HepG2 (cell line): Measurements from ENCODE around the gene USP34. TPM values are rescaled to one million over a fixed set of nuclear protein-coding genes. Genes with fewer than 3 reads are reported as not detected.
A peak's percentile ranks its signal among the peaks of the same experiment; 100 is the strongest.

ENCODE experiments used
- BHLHE40 ChIP-seq: IDR thresholded peaks from 2 replicates; pipeline ENCODE4 v1.6.1; 2011; ENCODE audit warnings: low read length, improper control_type of control experiment
- ETV6 ChIP-seq: sonication (generic); formaldehyde crosslinking; conservative IDR thresholded peaks from 2 replicates; pipeline ENCODE4 v1.4.0; 2020; ENCODE audit warnings: missing genetic modification reagents
- KDM4B ChIP-seq: sonication (generic); formaldehyde crosslinking; IDR thresholded peaks from 2 replicates; pipeline ENCODE4 v1.4.0; 2020; ENCODE audit warnings: missing genetic modification reagents
- KLF13 ChIP-seq: sonication (generic); formaldehyde crosslinking; IDR thresholded peaks from 2 replicates; pipeline ENCODE4 v1.4.0; 2020; ENCODE audit warnings: mild to moderate bottlenecking, missing genetic modification reagents
- KLF15 ChIP-seq: sonication (generic); formaldehyde crosslinking; IDR thresholded peaks from 2 replicates; pipeline ENCODE4 v1.8.1; 2023; ENCODE audit warnings: borderline replicate concordance, mild to moderate bottlenecking, inconsistent platforms, missing genetic modification reagents, mixed read lengths
- MZF1 ChIP-seq: sonication (generic); formaldehyde crosslinking; IDR thresholded peaks from 2 replicates; pipeline ENCODE4 v1.8.1; 2023; ENCODE audit warnings: mild to moderate bottlenecking, missing genetic modification reagents, borderline replicate concordance
- NFATC3 ChIP-seq: sonication (generic); formaldehyde crosslinking; IDR thresholded peaks from 2 replicates; pipeline ENCODE4 v1.5.1; 2020; ENCODE audit warnings: mild to moderate bottlenecking, missing genetic modification reagents
- RBFOX2 ChIP-seq: fragments of 200-400 bp; formaldehyde crosslinking; IDR thresholded peaks from 2 replicates; pipeline ENCODE4 v1.6.1; 2017; ENCODE audit warnings: low read depth, mild to moderate bottlenecking, low read length
- USF2 ChIP-seq, 2 experiments: sonication (generic) in 1 of 2; formaldehyde crosslinking in 1 of 2; IDR thresholded peaks; 2 replicates each; pipeline versions ENCODE4 v1.5.1 to v1.6.1; 2011 to 2020; ENCODE audit warnings: borderline replicate concordance in 1 of 2, low read depth in 1 of 2, low read length in 1 of 2, mild to moderate bottlenecking in 1 of 2, missing genetic modification reagents in 1 of 2, moderate library complexity in 1 of 2
- YEATS4 ChIP-seq: sonication (generic); formaldehyde crosslinking; IDR thresholded peaks from 2 replicates; pipeline ENCODE4 v1.4.0; 2020; ENCODE audit warnings: missing genetic modification reagents, borderline replicate concordance
- ZNF12 ChIP-seq: sonication (generic); formaldehyde crosslinking; IDR thresholded peaks from 2 replicates; pipeline ENCODE4 v1.5.0; 2020; ENCODE audit warnings: missing genetic modification reagents
- ZNF256 ChIP-seq: sonication (generic); formaldehyde crosslinking; conservative IDR thresholded peaks from 2 replicates; pipeline ENCODE4 v1.4.0; 2020; ENCODE audit warnings: missing genetic modification reagents
- ZNF275 ChIP-seq: sonication (generic); formaldehyde crosslinking; IDR thresholded peaks from 2 replicates; pipeline ENCODE4 v1.8.0; 2022; ENCODE audit warnings: missing genetic modification reagents, mild to moderate bottlenecking, inconsistent platforms, borderline replicate concordance
- ZNF30 ChIP-seq: sonication (generic); formaldehyde crosslinking; IDR thresholded peaks from 2 replicates; pipeline ENCODE4 v1.5.0; 2020; ENCODE audit warnings: mild to moderate bottlenecking, missing genetic modification reagents
- ZNF343 ChIP-seq: sonication (generic); formaldehyde crosslinking; IDR thresholded peaks from 2 replicates; pipeline ENCODE4 v1.4.0; 2020; ENCODE audit warnings: mild to moderate bottlenecking, missing genetic modification reagents
- ZNF354B ChIP-seq: sonication (generic); formaldehyde crosslinking; IDR thresholded peaks from 2 replicates; pipeline ENCODE4 v1.8.0; 2022; ENCODE audit warnings: mild to moderate bottlenecking, missing genetic modification reagents
- ZNF367 ChIP-seq: sonication (generic); formaldehyde crosslinking; IDR thresholded peaks from 2 replicates; pipeline ENCODE4 v1.4.0; 2020; ENCODE audit warnings: missing genetic modification reagents, borderline replicate concordance
- ZNF598 ChIP-seq: sonication (generic); formaldehyde crosslinking; IDR thresholded peaks from 2 replicates; pipeline ENCODE4 v1.5.1; 2020; ENCODE audit warnings: mild to moderate bottlenecking, missing genetic modification reagents, borderline replicate concordance
- polyA plus RNA-seq, 8 experiments: library from polyadenylated mRNA; depleted of rRNA in 3 of 8; stranded (reverse) in 7 of 8; unstranded in 1 of 8; fragments of >200 nt; fragmentation: Illumina TruSeq in 4 of 8; extraction: Trizol in 4 of 8; gene quantifications; 2 replicates each; pipeline versions ENCODE4 v1.2.1 to v1.2.3, GENCODE V29; 2011 to 2016; ENCODE audit warnings: low read depth in 4 of 8, missing spikeins in 1 of 8, mixed read lengths in 1 of 8; ENCODE audit not compliant: insufficient read depth in 1 of 8
- total RNA-seq, 5 experiments: library from RNA; depleted of rRNA; stranded (reverse); fragments of >200 nt; fragmentation: Illumina TruSeq; extraction: Trizol; gene quantifications; 2 replicates each; pipeline ENCODE4 v1.2.3, GENCODE V29; 2016; ENCODE audit warnings: low read depth in 1 of 5
- TF ChIP-seq, protein P1 (sequence below): IDR thresholded peaks from 2 replicates; pipeline ENCODE4 v1.6.1; 2016; ENCODE audit warnings: missing compliant biosample characterization, missing genetic modification reagents, borderline replicate concordance
- TF ChIP-seq, protein P2 (sequence below): sonication (generic); formaldehyde crosslinking; IDR thresholded peaks from 2 replicates; pipeline ENCODE4 v1.8.0; 2022; ENCODE audit warnings: mild to moderate bottlenecking, missing genetic modification reagents, borderline replicate concordance
- TF ChIP-seq, protein P3 (sequence below): sonication (generic); formaldehyde crosslinking; IDR thresholded peaks from 2 replicates; pipeline ENCODE4 v1.4.0; 2020; ENCODE audit warnings: missing genetic modification reagents

The USP34 gene
- total and polyA plus RNA-seq, 2 of the 13 experiments (the other 11 are each of a cell fraction or from before 2014, with no cell fraction given) = 99.2 to 100 TPM

- TF ChIP-seq, protein P1, sequence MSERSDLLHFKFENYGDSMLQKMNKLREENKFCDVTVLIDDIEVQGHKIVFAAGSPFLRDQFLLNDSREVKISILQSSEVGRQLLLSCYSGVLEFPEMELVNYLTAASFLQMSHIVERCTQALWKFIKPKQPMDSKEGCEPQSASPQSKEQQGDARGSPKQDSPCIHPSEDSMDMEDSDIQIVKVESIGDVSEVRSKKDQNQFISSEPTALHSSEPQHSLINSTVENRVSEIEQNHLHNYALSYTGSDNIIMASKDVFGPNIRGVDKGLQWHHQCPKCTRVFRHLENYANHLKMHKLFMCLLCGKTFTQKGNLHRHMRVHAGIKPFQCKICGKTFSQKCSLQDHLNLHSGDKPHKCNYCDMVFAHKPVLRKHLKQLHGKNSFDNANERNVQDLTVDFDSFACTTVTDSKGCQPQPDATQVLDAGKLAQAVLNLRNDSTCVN = peak; percentile 71
- TF ChIP-seq ZNF354B (CRISPR knock-in tag) = no peak
- TF ChIP-seq NFATC3 (CRISPR knock-in tag) = 0 out of 2 replicates have a peak, but pooled peaks have one; percentile 55
- TF ChIP-seq KDM4B (CRISPR knock-in tag) = peak; percentile 42; the same call in 1 of the 2 replicates
- TF ChIP-seq KLF13 (CRISPR knock-in tag) = no peak
- TF ChIP-seq, protein P2, sequence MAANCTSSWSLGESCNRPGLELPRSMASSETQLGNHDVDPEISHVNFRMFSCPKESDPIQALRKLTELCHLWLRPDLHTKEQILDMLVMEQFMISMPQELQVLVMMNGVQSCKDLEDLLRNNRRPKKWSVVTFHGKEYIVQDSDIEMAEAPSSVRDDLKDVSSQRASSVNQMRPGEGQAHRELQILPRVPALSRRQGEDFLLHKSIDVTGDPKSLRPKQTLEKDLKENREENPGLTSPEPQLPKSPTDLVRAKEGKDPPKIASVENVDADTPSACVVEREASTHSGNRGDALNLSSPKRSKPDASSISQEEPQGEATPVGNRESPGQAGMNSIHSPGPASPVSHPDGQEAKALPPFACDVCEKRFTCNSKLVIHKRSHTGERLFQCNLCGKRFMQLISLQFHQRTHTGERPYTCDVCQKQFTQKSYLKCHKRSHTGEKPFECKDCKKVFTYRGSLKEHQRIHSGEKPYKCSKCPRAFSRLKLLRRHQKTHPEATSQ = peak; percentile 28; the same call in 1 of the 2 replicates
- TF ChIP-seq USF2 (IDR thresholded peaks at IDR 0.05; ENCODE audit: low read depth, low read length) = no peak
- TF ChIP-seq USF2 (CRISPR knock-in tag; IDR thresholded peaks at IDR 0.05; ENCODE audit: borderline replicate concordance) = no peak; the same call in 1 of the 2 replicates
- peak; percentile 91; the same call in 1 of the 2 replicates for TF ChIP-seq MZF1 (CRISPR knock-in tag)
- TF ChIP-seq, protein P3, sequence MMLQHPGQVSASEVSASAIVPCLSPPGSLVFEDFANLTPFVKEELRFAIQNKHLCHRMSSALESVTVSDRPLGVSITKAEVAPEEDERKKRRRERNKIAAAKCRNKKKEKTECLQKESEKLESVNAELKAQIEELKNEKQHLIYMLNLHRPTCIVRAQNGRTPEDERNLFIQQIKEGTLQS (CRISPR knock-in tag) = no peak; the same call in 1 of the 2 replicates
- TF ChIP-seq RBFOX2 = peak; percentile 95
- TF ChIP-seq KLF15 (CRISPR knock-in tag) = no peak
- peak; percentile 85 for TF ChIP-seq ZNF598 (CRISPR knock-in tag)
- no peak; the same call in 1 of the 2 replicates for TF ChIP-seq ZNF367 (CRISPR knock-in tag)
- TF ChIP-seq YEATS4 (CRISPR knock-in tag) = peak; percentile 82; the same call in 1 of the 2 replicates
- no peak; the same call in 1 of the 2 replicates for TF ChIP-seq ZNF12 (CRISPR knock-in tag)
- peak; percentile 86; the same call in 1 of the 2 replicates for TF ChIP-seq ZNF343 (CRISPR knock-in tag)
- TF ChIP-seq ZNF256 (CRISPR knock-in tag) = no peak
- peak; percentile 61; the same call in 1 of the 2 replicates for TF ChIP-seq ZNF275 (CRISPR knock-in tag)
- TF ChIP-seq BHLHE40 = peak; percentile 75
- peak; percentile 84; the same call in 1 of the 2 replicates for TF ChIP-seq ZNF30
- TF ChIP-seq ETV6 (CRISPR knock-in tag) = no peak; the same call in 1 of the 2 replicates
Observed at GRCh38 chr2:61470965-61471904, at the start of gene USP34 (continued).
